Left lung (tissue), 10 donors: ENCODE measurements around the gene DLG2. TPM values are rescaled to one million over a fixed set of nuclear protein-coding genes. Genes with fewer than 3 reads are reported as not detected.
A peak's percentile ranks its signal among the peaks of the same experiment; 100 is the strongest.

Experiments
- ATAC-seq: fragments of 200-7000 bp; cut with Tn5 transposase; one replicate; pipeline ENCODE4 v1.9.1; 2020; ENCODE audit warnings: moderate library complexity
- DNase-seq, 4 donors: peaks; one replicate each; pipeline ENCODE4 v3.0.0-alpha.2; 2013 to 2020
- H3K27ac ChIP-seq, 2 donors: fragments of 200-600 bp; sonication (generic) in 1 of 2; one replicate each; pipeline versions ENCODE4 v1.5.0 to v1.8.0; 2020 to 2021
- H3K27me3 ChIP-seq, 2 donors: fragments of 200-600 bp; sonication (generic) in 1 of 2; one replicate each; pipeline versions ENCODE4 v1.5.0 to v1.8.0; 2020 to 2021
- H3K36me3 ChIP-seq, 2 donors: fragments of 200-600 bp; sonication (generic) in 1 of 2; one replicate each; pipeline versions ENCODE4 v1.5.0 to v1.8.0; 2020 to 2021
- H3K4me1 ChIP-seq, 2 donors: fragments of 200-600 bp; one replicate each; pipeline ENCODE4 v1.8.0; 2021
- H3K4me3 ChIP-seq, 2 donors: fragments of 200-600 bp; sonication (generic) in 1 of 2; one replicate each; pipeline versions ENCODE4 v1.5.0 to v1.8.0; 2020 to 2021; ENCODE audit warnings: mild to moderate bottlenecking in 1 of 2
- H3K9me3 ChIP-seq, 2 donors: fragments of 200-600 bp; sonication (generic) in 1 of 2; one replicate each; pipeline versions ENCODE4 v1.5.0 to v1.8.0; 2020 to 2021
- CTCF ChIP-seq, 2 donors: fragments of 200-600 bp; sonication (generic) in 1 of 2; IDR thresholded peaks; one replicate each; pipeline versions ENCODE4 v1.5.0 to v1.8.0; 2021; ENCODE audit warnings: antibody characterized with exemption in 2 of 2
- intact Hi-C, 2 donors: fragments of 100-400 bp; cut with DNase I; formaldehyde crosslinking; loops; one replicate each; pipeline versions ENCODE4 v1.11.2 to v1.14.2; 2022
- polyA plus RNA-seq, 6 donors: library from polyadenylated mRNA; unstranded; fragments of 120-200 nt; gene quantifications; one replicate each; pipeline ENCODE4 v1.2.1, GENCODE V29; 2013; ENCODE audit not compliant: insufficient read length in 6 of 6
- total RNA-seq, 2 donors: library from RNA; stranded (reverse); fragmentation: NEBNext Ultra II Directional; extraction: Animal tissue kit (Norgen Biotek cat#: 25700); gene quantifications; one replicate each; pipeline ENCODE4 v1.2.1, GENCODE V29; 2021
- donor health status: DM: no; HTN: yes; CAD: no.
- donor health status: DM: no; HTN: no; CAD: no.

The DLG2 gene
- total and polyA plus RNA-seq, 8 donors: 4.5 to 15.0 (median 8.6) TPM

GRCh38 chr11:84886344-84886743 lies 740.8 kb downstream of the DLG2 start:
- Histone ChIP-seq H3K4me1 (no peaks in the 10 kb centered on the region), H3K9me3 (no peaks in the 10 kb centered on the region), H3K27ac (no peak overlapping the region), H3K36me3 (no peaks in the 10 kb centered on the region), H3K4me3 (no peak overlapping the region), H3K27me3 (no peaks in the 10 kb centered on the region)
- intact Hi-C loops: no loop called here
- TF ChIP-seq CTCF (IDR thresholded peaks at IDR 0.05): no peak
- no peak for DNase-seq
- ATAC-seq: no peak

- H3K27me3 ChIP-seq: no peaks in the 10 kb centered on the region
- H3K27ac ChIP-seq: no peak overlapping the region
- H3K36me3 ChIP-seq: no peaks in the 10 kb centered on the region
- no peak overlapping the region for H3K4me3 ChIP-seq
- H3K9me3 ChIP-seq: no peaks in the 10 kb centered on the region
- H3K4me1 ChIP-seq: no peaks in the 10 kb centered on the region
- TF ChIP-seq CTCF (IDR thresholded peaks at IDR 0.05): no peak
- intact Hi-C loops: no loop called here
- no peak for ATAC-seq
- no peak for DNase-seq
Observed at GRCh38 chr11:84884836-84885235, 742.3 kb downstream of the DLG2 start.

- Histone ChIP-seq H3K4me1 (no peaks in the 10 kb centered on the region), H3K36me3 (no peaks in the 10 kb centered on the region), H3K27ac (no peak overlapping the region), H3K9me3 (peaks cover 0 to 5% of the 10 kb centered on the region in 2 donors), H3K4me3 (no peak overlapping the region), H3K27me3 (no peaks in the 10 kb centered on the region)
- TF ChIP-seq CTCF (IDR thresholded peaks at IDR 0.05): no peak
- peak in 2 of 4 donors; percentile 11 to 58 for DNase-seq
- intact Hi-C loops: no loop called here
- peak; percentile 79 for ATAC-seq
Observed at GRCh38 chr11:84882056-84882455, 745.1 kb downstream of the DLG2 start.

GRCh38 chr11:84871116-84871515 lies 756.0 kb downstream of the DLG2 start:
- Histone ChIP-seq H3K9me3 (peaks cover 0 to 6% of the 10 kb centered on the region in 2 donors), H3K36me3 (no peaks in the 10 kb centered on the region), H3K27ac (no peak overlapping the region), H3K4me3 (no peak overlapping the region), H3K4me1 (no peaks in the 10 kb centered on the region), H3K27me3 (no peaks in the 10 kb centered on the region)
- intact Hi-C loops: no loop called here
- no peak for ATAC-seq
- no peak for TF ChIP-seq CTCF (IDR thresholded peaks at IDR 0.05)
- DNase-seq: no peak

GRCh38 chr11:84870486-84870885 lies 756.7 kb downstream of the DLG2 start:
- H3K4me1 ChIP-seq: no peaks in the 10 kb centered on the region
- no peak overlapping the region for H3K4me3 ChIP-seq
- ATAC-seq: no peak
- intact Hi-C loops: no loop called here
- no peak for TF ChIP-seq CTCF (IDR thresholded peaks at IDR 0.05)
- H3K27me3 ChIP-seq: no peaks in the 10 kb centered on the region
- H3K36me3 ChIP-seq: no peaks in the 10 kb centered on the region
- no peak overlapping the region for H3K27ac ChIP-seq
- peaks cover 0 to under 1% of the 10 kb centered on the region in 2 donors for H3K9me3 ChIP-seq
- DNase-seq: no peak
